OCI-LY1 (cell line): ENCODE results near the gene RASL11B.

Source experiments
- H2AFZ ChIP-seq: fragments of 200-600 bp; sonication (generic), shearing (Covaris generic); 2 replicates; pipeline ENCODE4 v1.6.0; 2014; ENCODE audit warnings: antibody characterized with exemption, mild to moderate bottlenecking, low read length
- H3F3A ChIP-seq: fragments of 200-600 bp; sonication (generic), shearing (Covaris generic); 2 replicates; pipeline ENCODE4 v1.6.0; 2014; ENCODE audit warnings: mild to moderate bottlenecking, antibody characterized with exemption, low read length, moderate library complexity; ENCODE audit not compliant: insufficient read depth
- H3K27ac ChIP-seq: fragments of 200-600 bp; sonication (generic); 2 replicates; pipeline ENCODE4 v1.5.1; 2014; ENCODE audit warnings: low read length, mixed run types, mild to moderate bottlenecking, low read depth; ENCODE audit not compliant: poor library complexity, severe bottlenecking
- H3K27me3 ChIP-seq: fragments of 200-600 bp; sonication (generic); 2 replicates; pipeline ENCODE4 v1.6.0; 2014; ENCODE audit warnings: antibody characterized with exemption, mild to moderate bottlenecking, low read length, moderate library complexity; ENCODE audit not compliant: insufficient read depth
- H3K36me3 ChIP-seq: fragments of 200-600 bp; sonication (generic); 2 replicates; pipeline ENCODE4 v1.6.1; 2014; ENCODE audit warnings: mild to moderate bottlenecking, antibody characterized with exemption, low read length, moderate library complexity, mixed read lengths; ENCODE audit not compliant: insufficient read depth
- H3K4me1 ChIP-seq: fragments of 200-600 bp; sonication (generic); 2 replicates; pipeline ENCODE4 v1.5.1; 2014; ENCODE audit warnings: mild to moderate bottlenecking, low read length, moderate library complexity; ENCODE audit not compliant: insufficient read depth, severe bottlenecking
- H3K4me2 ChIP-seq: fragments of 200-600 bp; sonication (generic), shearing (Covaris generic); 2 replicates; pipeline ENCODE4 v1.6.1; 2014; ENCODE audit warnings: low read length
- H3K4me3 ChIP-seq: fragments of 200-600 bp; sonication (generic); 2 replicates; pipeline ENCODE4 v1.5.1; 2014; ENCODE audit warnings: low read length, low read depth, mild to moderate bottlenecking, mixed read lengths; ENCODE audit not compliant: poor library complexity, severe bottlenecking
- H3K79me2 ChIP-seq: fragments of 200-600 bp; shearing (Covaris generic); 2 replicates; pipeline ENCODE4 v1.6.1; 2016; ENCODE audit warnings: mixed run types, low read length, mixed read lengths; ENCODE audit not compliant: insufficient read depth
- H3K9ac ChIP-seq: fragments of 200-600 bp; sonication (generic), shearing (Covaris generic); 2 replicates; pipeline ENCODE4 v1.6.1; 2014; ENCODE audit warnings: mild to moderate bottlenecking, low read length, mixed read lengths
- H3K9me2 ChIP-seq: fragments of 200-600 bp; sonication (generic), shearing (Covaris generic); 2 replicates; pipeline ENCODE4 v1.6.1; 2014; ENCODE audit warnings: low read depth, mild to moderate bottlenecking, low read length, mixed read lengths
- H3K9me3 ChIP-seq: fragments of 200-600 bp; shearing (Covaris generic); 2 replicates; pipeline ENCODE4 v1.6.1; 2014; ENCODE audit warnings: low read length, mixed read lengths
- H4K20me1 ChIP-seq: fragments of 200-600 bp; sonication (generic), shearing (Covaris generic); 2 replicates; pipeline ENCODE4 v1.6.0; 2016; ENCODE audit warnings: mild to moderate bottlenecking, low read length; ENCODE audit not compliant: insufficient read depth
- EZH2 ChIP-seq: fragments of 200-600 bp; sonication (generic), shearing (Covaris generic); IDR thresholded peaks from 2 replicates; pipeline ENCODE4 v1.8.0; 2017; ENCODE audit warnings: borderline replicate concordance, mixed run types, mild to moderate bottlenecking, antibody characterized with exemption, low read length, moderate library complexity, mixed read lengths
- TF ChIP-seq, protein P1 (sequence below): fragments of 200-600 bp; sonication (generic), shearing (Covaris generic); IDR thresholded peaks from 2 replicates; pipeline ENCODE4 v1.5.1; 2017; ENCODE audit warnings: mild to moderate bottlenecking, antibody characterized with exemption, low read length, moderate library complexity, mixed read lengths

The RASL11B gene

DNA sequence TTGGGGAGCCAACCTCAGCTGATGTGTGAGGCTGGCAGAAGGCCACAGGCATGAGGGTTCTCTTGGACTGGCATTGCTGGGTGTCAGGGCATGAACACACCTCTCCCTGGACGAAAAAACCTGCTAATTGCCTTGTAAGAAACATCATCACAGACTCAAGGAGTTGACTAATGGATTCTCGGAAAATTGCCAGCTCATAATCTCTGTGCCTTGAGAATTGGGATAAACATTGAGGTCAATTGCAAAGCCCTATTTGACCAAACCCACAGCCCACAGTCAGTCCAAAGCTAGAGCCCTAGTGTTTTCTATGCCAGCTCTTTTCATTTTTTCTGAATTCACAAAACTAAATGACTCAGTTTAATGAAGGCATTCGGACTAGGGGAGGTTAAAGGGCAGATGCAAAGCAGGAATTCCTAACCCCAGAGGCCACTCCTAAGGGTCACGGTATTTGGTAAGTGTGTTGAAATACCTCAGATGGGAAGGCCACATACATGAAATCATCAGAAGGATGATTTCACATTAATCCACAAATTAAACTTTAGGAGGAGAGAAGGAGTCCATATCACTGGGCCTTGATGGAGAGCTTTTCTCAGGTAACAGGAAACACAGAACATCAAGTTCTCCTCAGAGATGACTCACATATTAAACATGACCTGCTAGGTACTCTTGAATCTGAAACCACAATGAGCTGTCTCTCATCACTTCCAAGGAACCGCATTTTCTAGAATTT lies 39.0 kb upstream of the RASL11B start:
- TF ChIP-seq, protein P1, sequence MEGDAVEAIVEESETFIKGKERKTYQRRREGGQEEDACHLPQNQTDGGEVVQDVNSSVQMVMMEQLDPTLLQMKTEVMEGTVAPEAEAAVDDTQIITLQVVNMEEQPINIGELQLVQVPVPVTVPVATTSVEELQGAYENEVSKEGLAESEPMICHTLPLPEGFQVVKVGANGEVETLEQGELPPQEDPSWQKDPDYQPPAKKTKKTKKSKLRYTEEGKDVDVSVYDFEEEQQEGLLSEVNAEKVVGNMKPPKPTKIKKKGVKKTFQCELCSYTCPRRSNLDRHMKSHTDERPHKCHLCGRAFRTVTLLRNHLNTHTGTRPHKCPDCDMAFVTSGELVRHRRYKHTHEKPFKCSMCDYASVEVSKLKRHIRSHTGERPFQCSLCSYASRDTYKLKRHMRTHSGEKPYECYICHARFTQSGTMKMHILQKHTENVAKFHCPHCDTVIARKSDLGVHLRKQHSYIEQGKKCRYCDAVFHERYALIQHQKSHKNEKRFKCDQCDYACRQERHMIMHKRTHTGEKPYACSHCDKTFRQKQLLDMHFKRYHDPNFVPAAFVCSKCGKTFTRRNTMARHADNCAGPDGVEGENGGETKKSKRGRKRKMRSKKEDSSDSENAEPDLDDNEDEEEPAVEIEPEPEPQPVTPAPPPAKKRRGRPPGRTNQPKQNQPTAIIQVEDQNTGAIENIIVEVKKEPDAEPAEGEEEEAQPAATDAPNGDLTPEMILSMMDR, result no peak
- TF ChIP-seq EZH2, result no peak
- Histone ChIP-seq H4K20me1 (no peaks in the 10 kb centered on the region), H3K9ac (no peak overlapping the region), H3F3A (no peaks in the 10 kb centered on the region), H3K4me1 (no peaks in the 10 kb centered on the region), H3K9me2 (no peaks in the 10 kb centered on the region), H3K9me3 (no peaks in the 10 kb centered on the region), H2AFZ (no peak overlapping the region), H3K79me2 (no peaks in the 10 kb centered on the region), H3K36me3 (no peaks in the 10 kb centered on the region), H3K27me3 (no peaks in the 10 kb centered on the region), H3K4me3 (no peak overlapping the region), H3K4me2 (no peak overlapping the region), H3K27ac (no peak overlapping the region)

DNA sequence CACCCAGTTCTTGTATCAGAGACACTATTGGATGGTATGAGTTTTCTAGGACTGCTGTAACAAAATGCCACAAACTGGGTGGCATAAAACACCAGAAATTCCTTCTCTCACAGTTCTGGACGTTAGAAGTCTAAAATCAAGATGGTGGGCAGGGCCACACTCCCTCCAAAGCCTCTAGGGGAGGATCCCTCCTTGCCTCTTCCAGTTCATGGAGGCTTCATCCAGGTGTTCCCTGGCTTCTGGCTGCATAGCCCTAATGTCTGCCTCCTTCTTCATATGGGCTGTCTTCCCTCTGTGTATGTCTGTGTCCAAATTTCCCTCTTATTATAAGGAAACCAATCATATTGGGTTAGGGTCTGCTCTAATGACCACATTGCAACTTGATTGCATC lies 38.4 kb upstream of the RASL11B start:
- Histone ChIP-seq H3K9me3 (no peaks in the 10 kb centered on the region), H4K20me1 (no peaks in the 10 kb centered on the region), H3K9ac (no peak overlapping the region), H3K27ac (no peak overlapping the region), H3K79me2 (no peaks in the 10 kb centered on the region), H3K4me1 (no peaks in the 10 kb centered on the region), H3F3A (no peaks in the 10 kb centered on the region), H3K9me2 (no peaks in the 10 kb centered on the region), H3K4me2 (no peak overlapping the region), H3K4me3 (no peak overlapping the region), H2AFZ (no peak overlapping the region), H3K27me3 (no peaks in the 10 kb centered on the region), H3K36me3 (no peaks in the 10 kb centered on the region)
- TF ChIP-seq EZH2, result no peak
- TF ChIP-seq, protein P1, result no peak

DNA sequence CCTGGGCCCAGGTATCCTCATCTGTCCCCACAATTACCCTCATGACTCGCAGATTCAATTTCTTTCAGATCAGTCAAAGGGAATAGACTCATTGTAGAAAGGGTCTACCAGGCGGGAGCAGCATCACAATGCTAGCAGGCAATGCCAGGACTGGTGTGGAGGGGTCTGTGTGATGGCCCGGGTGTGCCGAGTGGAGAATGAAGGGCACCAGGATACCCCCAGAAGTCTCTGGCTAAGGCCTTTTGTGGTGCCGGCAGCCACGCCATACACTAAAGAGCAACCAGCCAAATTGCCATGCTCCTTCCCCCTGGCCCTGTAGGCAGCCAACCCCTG lies 37.9 kb upstream of the RASL11B start:
- H3K9ac ChIP-seq, result no peak overlapping the region
- H3K9me2 ChIP-seq, result no peaks in the 10 kb centered on the region
- TF ChIP-seq, protein P1, result no peak
- no peak for TF ChIP-seq EZH2
- H3K9me3 ChIP-seq, result no peaks in the 10 kb centered on the region
- no peak overlapping the region for H3K4me3 ChIP-seq
- no peaks in the 10 kb centered on the region for H3F3A ChIP-seq
- H4K20me1 ChIP-seq, result no peaks in the 10 kb centered on the region
- no peak overlapping the region for H3K4me2 ChIP-seq
- H3K27ac ChIP-seq, result no peak overlapping the region
- H2AFZ ChIP-seq, result no peak overlapping the region
- no peaks in the 10 kb centered on the region for H3K4me1 ChIP-seq
- no peaks in the 10 kb centered on the region for H3K36me3 ChIP-seq
- H3K79me2 ChIP-seq, result no peaks in the 10 kb centered on the region
- H3K27me3 ChIP-seq, result no peaks in the 10 kb centered on the region
